Transverse colon (tissue), 4 donors: ENCODE measurements around the gene HOXA6. TPM values are rescaled to one million over a fixed set of nuclear protein-coding genes. Genes with fewer than 3 reads are reported as not detected.

ENCODE experiments used
- DNase-seq: peaks from one replicate; pipeline ENCODE4 v3.0.0-alpha.2; 2019
- H3K27ac ChIP-seq, 4 donors: fragments of 200-600 bp; sonication (generic); 2 replicates each; pipeline ENCODE4 v1.5.1; 2016 to 2018; ENCODE audit warnings: inconsistent platforms in 4 of 4
- H3K27me3 ChIP-seq: fragments of 200-600 bp; sonication (generic); 2 replicates; pipeline ENCODE4 v1.5.1; 2017; ENCODE audit warnings: inconsistent platforms
- H3K36me3 ChIP-seq, 4 donors: fragments of 200-600 bp; sonication (generic); 2 replicates each; pipeline ENCODE4 v1.5.1; 2017 to 2019; ENCODE audit warnings: inconsistent platforms in 4 of 4
- H3K4me1 ChIP-seq, 4 donors: fragments of 200-600 bp; sonication (generic); 2 replicates each; pipeline ENCODE4 v1.5.1; 2017 to 2020; ENCODE audit warnings: inconsistent platforms in 4 of 4
- H3K4me3 ChIP-seq, 4 donors: fragments of 200-600 bp; sonication (generic); 1 replicate in 1 of 4; 2 replicates in 3 of 4; pipeline versions ENCODE4 v1.5.1 to v1.6.1; 2017 to 2019; ENCODE audit warnings: inconsistent platforms in 4 of 4
- H3K9me3 ChIP-seq, 2 donors: fragments of 200-600 bp; sonication (generic); 2 replicates each; pipeline ENCODE4 v1.5.1; 2017 to 2019; ENCODE audit warnings: inconsistent platforms in 2 of 2
- CTCF ChIP-seq, 5 experiments: fragments of 200-600 bp in 3 of 5; fragments of 450-650 bp in 2 of 5; sonication (generic) in 3 of 5; IDR thresholded peaks; 1 replicate in 2 of 5; 2 replicates in 3 of 5; pipeline ENCODE4 v1.5.1; 2016 to 2017; ENCODE audit warnings: antibody characterized with exemption in 5 of 5, inconsistent platforms in 3 of 5, mild to moderate bottlenecking in 2 of 5, moderate library complexity in 1 of 5
- EP300 ChIP-seq: sonication (generic); formaldehyde crosslinking; IDR thresholded peaks from one replicate; pipeline ENCODE4 v1.6.1; 2017; ENCODE audit warnings: antibody characterized with exemption, low read depth
- POLR2A ChIP-seq: fragments of 450-650 bp; IDR thresholded peaks from one replicate; pipeline ENCODE4 v1.6.1; 2016; ENCODE audit warnings: antibody characterized with exemption, mild to moderate bottlenecking, moderate library complexity
- POLR2AphosphoS5 ChIP-seq, 3 donors: sonication (generic); formaldehyde crosslinking; IDR thresholded peaks; one replicate each; pipeline ENCODE4 v1.6.1; 2016; ENCODE audit warnings: antibody characterized with exemption in 3 of 3
- WGBS, 2 donors: methylation state at CpG; one replicate each; pipeline ENCODE4 v1.1.5; 2018; ENCODE audit warnings: low coverage in 1 of 2; 5-methylcytosine and 5-hydroxymethylcytosine counted together
- in situ Hi-C, 4 donors: fragments of 200-750 bp; cut with MboI; loops; one replicate each; pipeline versions ENCODE4 v1.15.0 to v1.15.1; 2017; ENCODE audit warnings: low sequenced_read_pairs in 3 of 4, low pct_ligation_motif_present in 1 of 4, low pct_unique_long_range_greater_than_20kb in 1 of 4
- intact Hi-C: fragments of 100-400 bp; cut with DNase I; formaldehyde crosslinking; loops from one replicate; pipeline ENCODE4 v1.15.1; 2023; ENCODE audit warnings: low total_unique reads
- total RNA-seq, 4 donors: library from RNA; depleted of rRNA; stranded (reverse); fragments of >200 nt; gene quantifications; one replicate each; pipeline ENCODE4 v1.1.0, GENCODE V29; 2016

Gene HOXA6
- total RNA-seq, 4 donors from 2014 or later, result 12.9 to 27.8 (median 17.3) TPM

DNA sequence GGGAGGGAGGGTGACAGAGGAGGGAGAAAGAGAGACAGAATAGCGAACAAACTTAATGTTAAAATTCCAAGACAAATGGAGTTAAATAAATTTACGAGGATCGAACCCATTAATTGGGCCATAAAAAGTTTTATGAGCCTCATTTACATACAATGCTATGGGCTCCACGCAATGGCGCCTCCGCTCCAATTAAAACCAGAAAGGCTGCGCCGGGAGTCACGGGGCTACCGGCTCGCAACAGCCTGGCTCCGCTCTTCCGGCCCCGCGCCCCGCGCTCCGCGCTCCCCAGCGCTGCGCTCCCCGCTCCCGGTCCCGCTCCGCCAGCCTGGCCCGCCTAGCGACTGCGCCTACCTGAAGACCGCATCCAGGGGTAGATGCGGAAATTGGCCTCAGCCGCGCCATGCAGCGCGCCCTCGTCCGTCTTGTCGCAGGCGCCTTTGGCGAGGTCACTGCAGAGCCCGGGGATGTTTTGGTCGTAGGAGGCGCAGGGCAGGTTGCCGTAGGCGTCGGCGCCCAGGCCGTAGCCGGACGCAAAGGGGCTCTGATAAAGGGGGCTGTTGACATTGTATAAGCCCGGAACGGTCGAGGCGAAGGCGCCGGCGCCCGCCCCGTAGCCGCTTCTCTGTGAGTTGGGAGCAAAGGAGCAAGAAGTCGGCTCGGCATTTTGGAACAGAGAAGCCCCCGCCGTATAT, 8.4 kb upstream of the HOXA6 start:
- Histone ChIP-seq H3K27ac (peak overlapping the region; percentile 95 to 99 (median 98)), H3K36me3 (no peaks in the 10 kb centered on the region), H3K9me3 (no peaks in the 10 kb centered on the region), H3K4me3 (peak overlapping the region; percentile 52 to 64 (median 59)), H3K27me3 (peaks cover 57% of the 10 kb centered on the region), H3K4me1 (peaks cover 24 to 52% (median 38%) of the 10 kb centered on the region in 4 donors)
- in situ Hi-C loops (loop anchor here in 3 of 4 donors (5.0 to 25.0 kb wide), 5 partner anchors 784 to 1294 kb away; no protein-coding TSS in a partner anchor), intact Hi-C loops (no loop called here)
- WGBS, 2 donors, result 3% methylated on average over 50 of the region's 63 CpGs; no CpG with 5 or more reads in 1 of the 2 donors
- TF ChIP-seq POLR2A (peak; percentile 79), POLR2AphosphoS5 (IDR thresholded peaks at IDR 0.05) (peak; percentile 29 to 80 (median 54)), CTCF (IDR thresholded peaks at IDR 0.05) (peak in 1 of 5 experiments; percentile 6), EP300 (no peak)
- DNase-seq, result peak; percentile 70

- peak overlapping the region; percentile 95 to 99 (median 98) for H3K27ac ChIP-seq
- peaks cover 21 to 52% (median 39%) of the 10 kb centered on the region in 4 donors for H3K4me1 ChIP-seq
- peak overlapping the region; percentile 52 to 64 (median 59) for H3K4me3 ChIP-seq
- no peaks in the 10 kb centered on the region for H3K36me3 ChIP-seq
- intact Hi-C loops (no loop called here), in situ Hi-C loops (loop anchor here in 3 of 4 donors (5.0 to 25.0 kb wide), 5 partner anchors 783 to 1293 kb away; no protein-coding TSS in a partner anchor)
- peak; percentile 30 for TF ChIP-seq POLR2A
- TF ChIP-seq EP300, result no peak
- peak in 2 of 3 donors; percentile 5 to 12 for TF ChIP-seq POLR2AphosphoS5 (IDR thresholded peaks at IDR 0.05)
- TF ChIP-seq CTCF (IDR thresholded peaks at IDR 0.05), result peak in 1 of 5 experiments; percentile 7
- peak; percentile 53 for DNase-seq
- no peaks in the 10 kb centered on the region for H3K9me3 ChIP-seq
- 20 to 21% methylated on average over 1 to 44 of the region's 48 CpGs for WGBS, 2 donors
- peaks cover 57% of the 10 kb centered on the region for H3K27me3 ChIP-seq
Measured at GRCh38 chr7:27154901-27155815, 7.6 kb upstream of the HOXA6 start.

- peak; percentile 21 for DNase-seq
- Histone ChIP-seq H3K4me1 (peaks cover 21 to 57% (median 40%) of the 10 kb centered on the region in 4 donors), H3K27me3 (peaks cover 55% of the 10 kb centered on the region), H3K27ac (peak overlapping the region; percentile 95 to 99 (median 98)), H3K4me3 (peak overlapping the region in 3 of 4 donors; percentile 52 to 60 (median 58)), H3K36me3 (no peaks in the 10 kb centered on the region), H3K9me3 (no peaks in the 10 kb centered on the region)
- in situ Hi-C loops, result loop anchor here in 3 of 4 donors (10.0 to 25.0 kb wide), 4 partner anchors 790 to 1292 kb away; no protein-coding TSS in a partner anchor
- 41 to 68% methylated on average over 8 to 10 of the region's 10 CpGs for WGBS, 2 donors
- intact Hi-C loops, result no loop called here
- TF ChIP-seq EP300 (no peak), CTCF (IDR thresholded peaks at IDR 0.05) (no peak), POLR2A (no peak), POLR2AphosphoS5 (IDR thresholded peaks at IDR 0.05) (no peak)
Measured at GRCh38 chr7:27154369-27154768, 6.8 kb upstream of the HOXA6 start.
